GM23248 (cell line): ENCODE data around the gene ADAMTSL3.

ENCODE experiments used
- EZH2 ChIP-seq: fragments of 200-600 bp; sonication (generic); IDR thresholded peaks from 2 replicates; pipeline ENCODE4 v1.6.1; 2018; ENCODE audit warnings: antibody characterized with exemption, mild to moderate bottlenecking; ENCODE audit not compliant: insufficient read depth, poor library complexity, severe bottlenecking
- EZH2phosphoT487 ChIP-seq: fragments of 200-600 bp; sonication (generic); IDR thresholded peaks from 2 replicates; pipeline ENCODE4 v1.6.1; 2018; ENCODE audit warnings: antibody characterized with exemption, moderate library complexity, mild to moderate bottlenecking, low read depth; ENCODE audit not compliant: insufficient read depth

GRCh38 chr15:83844742-83845141 lies 190.8 kb downstream of the ADAMTSL3 start:
- TF ChIP-seq EZH2 (no peak), EZH2phosphoT487 (no peak)
